Measurements from ENCODE around the gene ACTR2.
"Not testable (repeated sequence)": the region's sequence is repeated elsewhere in the genome, so short reads cannot be mapped to it uniquely, and the experiment has no call there.

ACTR2 gene

DNA sequence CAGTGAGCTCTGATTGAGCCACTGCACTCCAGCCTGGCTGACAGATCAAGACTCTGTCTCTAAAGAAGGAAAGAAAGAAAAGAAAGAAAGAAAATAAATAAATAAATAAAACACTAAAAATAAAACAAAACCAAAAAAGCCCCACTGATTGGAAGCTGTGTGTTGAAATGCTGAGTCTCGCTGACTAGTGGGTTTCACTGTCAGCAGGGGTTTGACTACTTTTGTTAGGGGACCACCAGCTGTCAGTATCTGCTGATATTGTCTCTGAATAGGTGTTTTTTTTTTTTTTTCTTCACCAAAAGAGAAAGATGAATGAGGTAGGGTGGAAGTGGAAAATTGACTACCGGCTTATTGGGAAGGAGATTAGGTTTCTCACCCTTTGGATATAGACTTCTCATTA lies 12.8 kb upstream of the ACTR2 start:
- TF ChIP-seq, protein P1, sequence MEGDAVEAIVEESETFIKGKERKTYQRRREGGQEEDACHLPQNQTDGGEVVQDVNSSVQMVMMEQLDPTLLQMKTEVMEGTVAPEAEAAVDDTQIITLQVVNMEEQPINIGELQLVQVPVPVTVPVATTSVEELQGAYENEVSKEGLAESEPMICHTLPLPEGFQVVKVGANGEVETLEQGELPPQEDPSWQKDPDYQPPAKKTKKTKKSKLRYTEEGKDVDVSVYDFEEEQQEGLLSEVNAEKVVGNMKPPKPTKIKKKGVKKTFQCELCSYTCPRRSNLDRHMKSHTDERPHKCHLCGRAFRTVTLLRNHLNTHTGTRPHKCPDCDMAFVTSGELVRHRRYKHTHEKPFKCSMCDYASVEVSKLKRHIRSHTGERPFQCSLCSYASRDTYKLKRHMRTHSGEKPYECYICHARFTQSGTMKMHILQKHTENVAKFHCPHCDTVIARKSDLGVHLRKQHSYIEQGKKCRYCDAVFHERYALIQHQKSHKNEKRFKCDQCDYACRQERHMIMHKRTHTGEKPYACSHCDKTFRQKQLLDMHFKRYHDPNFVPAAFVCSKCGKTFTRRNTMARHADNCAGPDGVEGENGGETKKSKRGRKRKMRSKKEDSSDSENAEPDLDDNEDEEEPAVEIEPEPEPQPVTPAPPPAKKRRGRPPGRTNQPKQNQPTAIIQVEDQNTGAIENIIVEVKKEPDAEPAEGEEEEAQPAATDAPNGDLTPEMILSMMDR (conservative IDR thresholded peaks at IDR 0.05): no peak
- TF ChIP-seq ZFX (IDR thresholded peaks at IDR 0.05): no peak

GRCh38 chr2:65215946-65216345 lies 11.7 kb upstream of the ACTR2 start:
- H3K27ac ChIP-seq: no peak overlapping the region

More for the DNA sequence above, 12.8 kb upstream of the ACTR2 start:
- H3K27ac ChIP-seq: no peak overlapping the region

GRCh38 chr2:65220432-65221131 lies 7.0 kb upstream of the ACTR2 start:
- H3K27ac ChIP-seq: no peak overlapping the region
- TF ChIP-seq ZFX (IDR thresholded peaks at IDR 0.05): no peak
- TF ChIP-seq, protein P1 (conservative IDR thresholded peaks at IDR 0.05): no peak

More at GRCh38 chr2:65215946-65216345, 11.7 kb upstream of the ACTR2 start:
- no peak for TF ChIP-seq ZFX (IDR thresholded peaks at IDR 0.05)
- TF ChIP-seq, protein P1 (conservative IDR thresholded peaks at IDR 0.05): no peak

DNA sequence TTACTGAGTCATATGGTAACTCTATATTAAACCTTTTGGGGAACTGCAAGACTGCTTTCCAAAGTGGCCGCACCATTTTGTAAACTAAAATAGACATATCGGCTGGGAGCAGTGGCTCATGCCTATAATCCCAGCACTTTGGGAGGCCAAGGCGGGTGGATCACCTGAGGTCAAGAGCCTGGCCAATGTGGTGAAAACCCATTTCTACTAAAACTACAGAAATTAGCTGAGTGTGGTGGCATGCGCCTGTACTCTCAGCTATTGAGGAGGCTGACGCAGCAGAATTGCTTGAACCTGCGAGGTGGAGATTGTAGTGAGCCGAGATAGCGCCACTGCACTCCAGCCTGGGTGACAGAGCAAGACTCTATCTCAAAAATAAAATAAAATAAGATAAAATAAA lies 6.4 kb upstream of the ACTR2 start:
- not testable (repeated sequence) for H3K27ac ChIP-seq

- peak overlapping the region; percentile 87 for H3K27ac ChIP-seq
- TF ChIP-seq, protein P1 (conservative IDR thresholded peaks at IDR 0.05): no peak
- no peak for TF ChIP-seq ZFX (IDR thresholded peaks at IDR 0.05)
Observed at GRCh38 chr2:65227020-65227455, 593 bp upstream of the ACTR2 start.

DNA sequence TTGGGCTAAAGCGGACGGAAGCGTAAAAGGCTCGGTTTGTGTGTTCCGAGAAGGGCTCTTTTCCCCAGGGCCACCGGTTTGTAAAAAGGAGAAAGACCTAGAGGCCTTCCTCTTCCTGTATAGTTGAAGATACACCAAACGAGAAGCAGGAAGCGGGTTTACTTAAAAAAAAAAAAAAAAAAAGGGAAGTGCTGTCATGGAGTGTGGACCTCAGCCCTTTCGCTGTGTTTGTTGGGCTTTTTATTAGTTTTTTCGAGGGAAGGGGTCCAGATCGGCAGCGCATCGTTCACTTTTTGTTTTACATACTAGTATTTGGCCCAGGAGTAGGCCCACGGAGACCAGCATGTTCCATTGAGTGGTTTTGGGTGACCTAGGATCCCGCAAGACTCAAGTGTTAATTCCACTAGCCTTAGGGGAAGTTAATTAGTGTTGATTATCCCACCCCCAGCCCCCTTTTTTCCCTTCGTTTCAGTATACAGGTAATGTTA lies 676 bp downstream of the ACTR2 start:
- H3K27ac ChIP-seq: peak overlapping the region; percentile 87
- TF ChIP-seq, protein P1 (conservative IDR thresholded peaks at IDR 0.05): no peak
- no peak; the same call in none of the 2 replicates for TF ChIP-seq ZFX (IDR thresholded peaks at IDR 0.05)

DNA sequence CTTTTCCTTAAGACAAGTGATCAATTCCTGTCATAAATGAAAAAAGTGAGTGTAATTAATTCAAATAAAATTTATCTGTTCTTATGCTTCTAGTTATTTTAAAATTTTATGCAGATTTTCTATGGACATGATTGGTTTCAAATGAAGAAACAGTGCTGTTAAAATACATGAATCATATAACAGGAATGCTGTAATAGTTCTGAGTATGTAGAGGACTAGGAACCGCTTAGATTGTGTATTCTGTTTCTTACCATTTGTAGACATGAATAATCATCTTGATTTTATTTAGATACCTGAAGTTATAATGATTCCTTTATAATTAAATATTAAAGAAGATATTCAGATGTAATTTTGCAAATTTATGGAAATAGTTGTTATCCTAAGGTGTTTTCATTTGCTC lies 3.5 kb downstream of the ACTR2 start:
- TF ChIP-seq, protein P1 (conservative IDR thresholded peaks at IDR 0.05): no peak
- no peak for TF ChIP-seq ZFX (IDR thresholded peaks at IDR 0.05)
- H3K27ac ChIP-seq: no peak overlapping the region
